RWPE1 (cell line): ENCODE measurements around the gene ZDHHC3.
A peak's percentile ranks its signal among the peaks of the same experiment; 100 is the strongest.

Source experiments
- CTCF ChIA-PET: fragments of 350-600 bp; sonication (Branson Sonifier 250); formaldehyde crosslinking; extraction: SDS; loops from one replicate; lab custom pipeline; 2021; lab: Yijun Ruan, JAX
- POLR2A ChIA-PET: fragments of 400-600 bp; formaldehyde crosslinking; extraction: SDS; loops from one replicate; lab custom pipeline; 2020; ENCODE audit warnings: antibody characterized with exemption; ENCODE audit not compliant: low non-redundant PET; lab: Yijun Ruan, JAX
- DNase-seq: peaks from one replicate; pipeline ENCODE4 v3.0.0; 2012; ENCODE audit warnings: low spot score
- H3K27ac ChIP-seq: fragments of 450-650 bp; 2 replicates; pipeline ENCODE4 v1.5.1; 2017
- CTCF ChIP-seq: fragments of 450-650 bp; conservative IDR thresholded peaks from 2 replicates; pipeline ENCODE4 v1.5.1; 2017; ENCODE audit warnings: low read depth, mild to moderate bottlenecking

ZDHHC3 gene

GRCh38 chr3:44910693-44911092, 65.3 kb downstream of the ZDHHC3 start:
- ChIA-PET POLR2A (no interaction called here), CTCF (no interaction called here)
- no peak for DNase-seq
- no peak for TF ChIP-seq CTCF
- H3K27ac ChIP-seq, result no peak overlapping the region

GRCh38 chr3:44909063-44909462, 66.9 kb downstream of the ZDHHC3 start:
- DNase-seq, result no peak
- ChIA-PET CTCF (no interaction called here), POLR2A (no interaction called here)
- no peak for TF ChIP-seq CTCF
- H3K27ac ChIP-seq, result no peak overlapping the region

- no peak for DNase-seq
- ChIA-PET POLR2A (interaction anchor here (0.5 kb wide), 1 partner anchor 10 kb away, joined by 3 read pairs; no protein-coding TSS in a partner anchor), CTCF (interaction anchor here (0.6 kb wide), 1 partner anchor 585 kb away, joined by 3 read pairs; no protein-coding TSS in a partner anchor)
- TF ChIP-seq CTCF, result no peak
- H3K27ac ChIP-seq, result peak overlapping the region; percentile 39
Observed at GRCh38 chr3:44907612-44908011, 68.4 kb downstream of the ZDHHC3 start.

GRCh38 chr3:44906997-44907396, 69.0 kb downstream of the ZDHHC3 start:
- POLR2A ChIA-PET, result no interaction called here
- no peak for TF ChIP-seq CTCF
- peak overlapping the region; percentile 39 for H3K27ac ChIP-seq
- DNase-seq, result peak; percentile 63
- CTCF ChIA-PET, result interaction anchor here (0.6 kb wide), 1 partner anchor 584 kb away, joined by 3 read pairs; no protein-coding TSS in a partner anchor

- DNase-seq, result no peak
- ChIA-PET CTCF (no interaction called here), POLR2A (no interaction called here)
- H3K27ac ChIP-seq, result no peak overlapping the region
- TF ChIP-seq CTCF, result no peak
Observed at GRCh38 chr3:44905446-44906157, 70.4 kb downstream of the ZDHHC3 start.

- TF ChIP-seq CTCF, result no peak
- ChIA-PET CTCF (no interaction called here), POLR2A (no interaction called here)
- no peak overlapping the region for H3K27ac ChIP-seq
- DNase-seq, result no peak
Observed at GRCh38 chr3:44903751-44904150, 72.2 kb downstream of the ZDHHC3 start.
